NT2/D1 (cell line): ENCODE measurements around the gene KBTBD4.

Source experiments
- SUZ12 ChIP-seq: IDR thresholded peaks from 2 replicates; pipeline ENCODE4 v1.6.1; 2011; ENCODE audit not compliant: insufficient read length, insufficient read depth; ENCODE audit errors: extremely low read depth
- YY1 ChIP-seq: IDR thresholded peaks from 2 replicates; pipeline ENCODE4 v1.6.1; 2011; ENCODE audit not compliant: insufficient read length, insufficient read depth
- ZNF274 ChIP-seq: IDR thresholded peaks from 2 replicates; pipeline ENCODE4 v1.6.1; 2011; ENCODE audit warnings: mild to moderate bottlenecking, low read depth, low read length

GRCh38 chr11:47628026-47628425 lies 49.3 kb upstream of the KBTBD4 start:
- TF ChIP-seq ZNF274 (no peak), YY1 (no peak), SUZ12 (no peak)
